K562 treated with DMSO at 1 percent for 12 hours (cell line): Measurements from ENCODE around the gene PNP. TPM values are rescaled to one million over a fixed set of nuclear protein-coding genes. Genes with fewer than 3 reads are reported as not detected.

ENCODE experiments used
- total RNA-seq: library from RNA; unstranded; fragments of 300-600 nt; gene quantifications from 2 replicates; pipeline ENCODE4 v1.2.3, GENCODE V29; 2022; ENCODE audit not compliant: insufficient read depth

Gene PNP
- total RNA-seq: 73.6 and 78.8 TPM in 2 replicates

GRCh38 chr14:20469242-20469889 lies at the start of gene PNP:
Gene PNP, plus strand, starts transcription at chr14:20469406. Its CDS starts 119 bp downstream, at chr14:20469525.

GRCh38 chr14:20435582-20436362 lies 33.4 kb upstream of the PNP start, which contains the start of gene KLHL33:
Gene KLHL33, minus strand, starts transcription at chr14:20436166. Its CDS starts 355 bp downstream, at chr14:20435811.

GRCh38 chr14:20454516-20455354 lies 14.5 kb upstream of the PNP start, which contains the start of the genes APEX1 and OSGEP:
Gene APEX1, plus strand, starts transcription at chr14:20455226. Its CDS starts 420 bp downstream, at chr14:20455646.
Gene OSGEP, minus strand, starts transcription at chr14:20454812. Its CDS starts 129 bp downstream, at chr14:20454683.

GRCh38 chr14:20461225-20462141 lies 7.7 kb upstream of the PNP start, which contains the start of gene PIP4P1:
Gene PIP4P1, minus strand, starts transcription at chr14:20461434. Its CDS starts 109 bp downstream, at chr14:20461325.

Other genes with a start within 250 kb of the PNP start
- gene OR11H6, start 245.7 kb upstream of the PNP start, total RNA-seq: not detected in 2 replicates
- gene OR11H7, start 240.4 kb upstream of the PNP start, total RNA-seq: not detected in 2 replicates
- gene OR11H4, start 230.1 kb upstream of the PNP start, total RNA-seq: not detected in 2 replicates
- gene TTC5, start 163.5 kb upstream of the PNP start, total RNA-seq: 3.8 and 6.4 TPM in 2 replicates
- gene CCNB1IP1, start 136.1 kb upstream of the PNP start, total RNA-seq: 88.9 and 90.5 TPM in 2 replicates
- 16.7 and 36.5 TPM in 2 replicates for gene PARP2, start 125.8 kb upstream of the PNP start, total RNA-seq
- 6.8 and 28.8 TPM in 2 replicates for gene TEP1, start 55.9 kb upstream of the PNP start, total RNA-seq
- gene KLHL33, start 33.2 kb upstream of the PNP start, total RNA-seq: 0.10 TPM in 1 of 2 replicates, not detected in the other
- gene OSGEP, start 14.6 kb upstream of the PNP start, total RNA-seq: 41.8 and 42.2 TPM in 2 replicates
- 116 and 133 TPM in 2 replicates for gene APEX1, start 14.2 kb upstream of the PNP start, total RNA-seq
- 25.8 and 27.5 TPM in 2 replicates for gene PIP4P1, start 8.0 kb upstream of the PNP start, total RNA-seq
- not detected in 2 replicates for gene RNASE10, start 36.1 kb downstream of the PNP start, total RNA-seq
- gene RNASE9, start 91.6 kb downstream of the PNP start, total RNA-seq: not detected in 2 replicates
- gene RNASE11, start 118.6 kb downstream of the PNP start, total RNA-seq: not detected in 2 replicates
- not detected in 2 replicates for gene RNASE12, start 122.0 kb downstream of the PNP start, total RNA-seq
- gene OR6S1, start 172.3 kb downstream of the PNP start, total RNA-seq: not detected in 2 replicates
- gene RNASE4, start 215.2 kb downstream of the PNP start, total RNA-seq: 1.2 and 1.3 TPM in 2 replicates
- 4.3 TPM in 1 of 2 replicates, not detected in the other for gene ANG, start 219.4 kb downstream of the PNP start, total RNA-seq